ENCODE results near the gene RBM47.
"Not testable (repeated sequence)": the region's sequence is repeated elsewhere in the genome, so short reads cannot be mapped to it uniquely, and the experiment has no call there.

RBM47 gene

GRCh38 chr4:40526741-40527140 is 102.9 kb downstream of the RBM47 start:
- no peak for DNase-seq (ENCODE audit: low read depth)

GRCh38 chr4:40525752-40526598 is 103.7 kb downstream of the RBM47 start:
- no peak for DNase-seq (ENCODE audit: low read depth)

GRCh38 chr4:40524366-40525041 is 105.2 kb downstream of the RBM47 start:
- DNase-seq (ENCODE audit: low read depth), result no peak

- DNase-seq (ENCODE audit: low read depth), result no peak
Measured at GRCh38 chr4:40523581-40523980, 106.1 kb downstream of the RBM47 start.

- DNase-seq (ENCODE audit: low read depth), result no peak
Measured at GRCh38 chr4:40521957-40522356, 107.7 kb downstream of the RBM47 start.

- no peak for DNase-seq (ENCODE audit: low read depth)
Measured at GRCh38 chr4:40520533-40520932, 109.1 kb downstream of the RBM47 start.

GRCh38 chr4:40517081-40517480 is 112.6 kb downstream of the RBM47 start:
- not testable (repeated sequence) for DNase-seq (ENCODE audit: low read depth)

GRCh38 chr4:40516651-40517050 is 113.0 kb downstream of the RBM47 start:
- no peak for DNase-seq (ENCODE audit: low read depth)

GRCh38 chr4:40515398-40516293 is 114.0 kb downstream of the RBM47 start:
- no peak for DNase-seq (ENCODE audit: low read depth)

- no peak for DNase-seq (ENCODE audit: low read depth)
Measured at GRCh38 chr4:40515037-40515397, 114.6 kb downstream of the RBM47 start.

GRCh38 chr4:40514497-40514951 is 115.1 kb downstream of the RBM47 start:
- no peak for DNase-seq (ENCODE audit: low read depth)

- no peak for DNase-seq (ENCODE audit: low read depth)
Measured at GRCh38 chr4:40511036-40511614, 118.5 kb downstream of the RBM47 start.

- DNase-seq (ENCODE audit: low read depth), result no peak
Measured at GRCh38 chr4:40507977-40508376, 121.7 kb downstream of the RBM47 start.

- no peak for DNase-seq (ENCODE audit: low read depth)
Measured at GRCh38 chr4:40506492-40506891, 123.2 kb downstream of the RBM47 start.

- DNase-seq (ENCODE audit: low read depth), result no peak
Measured at GRCh38 chr4:40506066-40506465, 123.6 kb downstream of the RBM47 start.

- DNase-seq (ENCODE audit: low read depth), result no peak
Measured at GRCh38 chr4:40502934-40503333, 126.7 kb downstream of the RBM47 start.

GRCh38 chr4:40502220-40502619 is 127.4 kb downstream of the RBM47 start:
- no peak for DNase-seq (ENCODE audit: low read depth)

GRCh38 chr4:40500781-40501180 is 128.9 kb downstream of the RBM47 start:
- no peak for DNase-seq (ENCODE audit: low read depth)

- DNase-seq (ENCODE audit: low read depth), result no peak
Measured at GRCh38 chr4:40493160-40493559, 136.5 kb downstream of the RBM47 start.

GRCh38 chr4:40492691-40493090 is 137.0 kb downstream of the RBM47 start:
- no peak for DNase-seq (ENCODE audit: low read depth)

GRCh38 chr4:40490481-40490880 is 139.2 kb downstream of the RBM47 start:
- no peak for DNase-seq (ENCODE audit: low read depth)

GRCh38 chr4:40489961-40490360 is 139.7 kb downstream of the RBM47 start:
- DNase-seq (ENCODE audit: low read depth), result no peak
